GM18951 (cell line): ENCODE measurements around the gene RNU1-2.

Source experiments
- POLR2A ChIP-seq: IDR thresholded peaks from 4 replicates; pipeline ENCODE4 v1.6.1; 2011; ENCODE audit warnings: mild to moderate bottlenecking; ENCODE audit not compliant: insufficient read length, insufficient read depth; ENCODE audit errors: extremely low read depth
- in situ Hi-C: fragments of 300-500 bp; cut with MboI; formaldehyde crosslinking; loops from one replicate; pipeline ENCODE4 v1.12.0; 2022; ENCODE audit warnings: low sequenced_read_pairs, mixed read lengths, inconsistent platforms; ENCODE audit not compliant: unreplicated experiment

RNU1-2 gene

GRCh38 chr1:16913181-16913832, 17.5 kb downstream of the RNU1-2 start:
- no peak for TF ChIP-seq POLR2A
- in situ Hi-C loops, result loop anchor here (25.0 kb wide), 1 partner anchor 401 kb away; the partner anchor contains the start of gene RNU1-1

GRCh38 chr1:16913833-16914662, 18.3 kb downstream of the RNU1-2 start:
- in situ Hi-C loops, result loop anchor here (25.0 kb wide), 1 partner anchor 402 kb away; the partner anchor contains the start of gene RNU1-1
- TF ChIP-seq POLR2A, result peak; percentile 44

- in situ Hi-C loops, result loop anchor here (25.0 kb wide), 1 partner anchor 403 kb away; the partner anchor contains the start of gene RNU1-1
Measured at GRCh38 chr1:16914928-16915626, 19.3 kb downstream of the RNU1-2 start.

GRCh38 chr1:16915627-16915973, 19.8 kb downstream of the RNU1-2 start:
- in situ Hi-C loops, result loop anchor here (25.0 kb wide), 1 partner anchor 403 kb away; the partner anchor contains the start of gene RNU1-1
- no peak for TF ChIP-seq POLR2A

- in situ Hi-C loops, result loop anchor here (25.0 kb wide), 1 partner anchor 404 kb away; the partner anchor contains the start of gene RNU1-1
Measured at GRCh38 chr1:16916036-16916880, 20.5 kb downstream of the RNU1-2 start.

GRCh38 chr1:16918371-16918770, 22.6 kb downstream of the RNU1-2 start:
- in situ Hi-C loops, result loop anchor here (25.0 kb wide), 1 partner anchor 406 kb away; the partner anchor contains the start of gene RNU1-1
- no peak for TF ChIP-seq POLR2A

- in situ Hi-C loops, result loop anchor here (25.0 kb wide), 1 partner anchor 407 kb away; the partner anchor contains the start of gene RNU1-1
Measured at GRCh38 chr1:16918936-16919665, 23.3 kb downstream of the RNU1-2 start.

GRCh38 chr1:16920951-16921350, 25.2 kb downstream of the RNU1-2 start:
- TF ChIP-seq POLR2A, result no peak
- in situ Hi-C loops, result loop anchor here (25.0 kb wide), 1 partner anchor 409 kb away; the partner anchor contains the start of gene RNU1-1

- in situ Hi-C loops, result loop anchor here (25.0 kb wide), 1 partner anchor 409 kb away; the partner anchor contains the start of gene RNU1-1
- TF ChIP-seq POLR2A, result no peak
Measured at GRCh38 chr1:16921391-16922185, 25.8 kb downstream of the RNU1-2 start, which contains the start of gene CROCC. Gene CROCC, plus strand, starts transcription at chr1:16921931. Its CDS starts 88 bp downstream, at chr1:16922019.

- in situ Hi-C loops, result loop anchor here (25.0 kb wide), 1 partner anchor 410 kb away; the partner anchor contains the start of gene RNU1-1
- TF ChIP-seq POLR2A, result no peak
Measured at GRCh38 chr1:16922466-16922865, 26.7 kb downstream of the RNU1-2 start.

- TF ChIP-seq POLR2A, result no peak
- in situ Hi-C loops, result loop anchor here (25.0 kb wide), 1 partner anchor 411 kb away; the partner anchor contains the start of gene RNU1-1
Measured at GRCh38 chr1:16922885-16923431, 27.2 kb downstream of the RNU1-2 start.
